Activated CD8-positive, alpha-beta memory T cell treated with anti-CD3 and anti-CD28 coated beads, Interleukin-2, amount 50 U/mL, for 48 hours (primary cell): ENCODE results near the gene FGF12.

ENCODE experiments used
- DNase-seq: peaks from one replicate; pipeline ENCODE4 v3.0.0-alpha.2; 2020

Gene FGF12

DNA sequence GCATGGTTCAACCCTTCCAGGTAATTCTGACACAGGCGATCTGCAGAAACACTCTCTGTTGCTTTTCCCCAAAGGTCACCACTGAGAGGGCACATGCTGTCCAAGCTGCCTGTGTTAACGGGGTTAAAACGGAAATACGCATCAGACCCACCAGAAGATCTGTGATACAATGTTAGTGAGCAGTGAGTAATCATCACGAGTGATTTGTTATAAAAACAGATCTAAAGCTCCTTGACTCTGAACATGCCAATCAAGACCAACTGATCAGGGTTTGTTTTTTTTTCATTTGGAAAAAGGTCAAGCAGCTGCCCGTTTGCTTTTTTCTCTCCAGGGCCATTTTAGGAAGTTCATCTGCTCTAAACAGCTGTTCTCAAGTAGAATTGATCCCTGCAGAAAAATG is 43.2 kb downstream of the FGF12 start:
- no peak for DNase-seq

DNA sequence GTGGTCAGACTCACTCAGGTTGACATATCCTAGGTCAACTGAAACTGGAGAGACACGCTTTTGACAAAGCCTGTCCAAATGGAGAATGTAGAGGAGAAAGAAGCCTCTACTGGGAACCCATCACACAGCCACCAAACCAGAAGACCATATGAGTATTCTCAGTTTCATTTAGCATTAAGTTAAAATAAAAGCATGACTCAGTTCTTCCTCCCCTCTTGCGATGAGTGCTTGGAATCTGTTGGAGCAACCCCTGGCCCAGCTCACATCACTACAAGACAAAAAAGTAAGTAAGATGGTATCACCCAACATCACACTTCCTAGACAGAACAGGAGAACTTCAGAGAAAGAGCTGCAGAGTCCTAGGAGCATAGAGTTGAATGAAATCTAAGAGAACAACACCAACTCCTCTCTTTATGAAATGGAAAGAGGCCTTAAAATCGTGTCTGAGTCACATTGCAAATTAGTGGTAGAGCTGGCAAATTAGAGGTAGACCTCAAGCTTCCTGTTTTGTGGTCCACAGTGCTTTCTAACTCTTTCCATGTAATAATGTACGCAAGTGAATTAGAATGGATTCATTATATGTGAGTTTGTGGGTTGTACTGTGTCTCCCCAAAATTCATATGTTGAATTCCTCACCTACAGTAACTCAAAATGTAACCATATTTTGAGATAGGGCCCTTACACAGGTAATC is 51.2 kb downstream of the FGF12 start:
- DNase-seq = no peak

DNA sequence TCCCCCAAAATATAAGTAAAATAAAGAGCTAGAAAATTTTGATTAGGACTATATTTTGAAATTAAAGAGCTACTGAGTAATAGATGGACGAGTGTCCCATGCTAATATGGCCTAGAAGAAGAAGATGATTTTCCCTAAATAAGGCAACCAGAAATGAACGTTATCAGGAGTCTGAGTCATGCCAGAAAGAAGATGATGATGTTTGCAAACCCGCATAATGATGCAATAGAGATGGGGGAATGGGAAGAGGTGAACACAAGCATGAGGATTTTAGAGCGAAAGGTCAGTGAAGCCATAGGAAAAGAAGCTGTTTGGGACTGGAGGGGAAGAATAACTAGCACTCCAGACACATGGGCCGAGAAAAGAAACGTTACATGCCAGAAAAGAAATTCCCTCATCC is 71.7 kb downstream of the FGF12 start:
- no peak for DNase-seq

DNA sequence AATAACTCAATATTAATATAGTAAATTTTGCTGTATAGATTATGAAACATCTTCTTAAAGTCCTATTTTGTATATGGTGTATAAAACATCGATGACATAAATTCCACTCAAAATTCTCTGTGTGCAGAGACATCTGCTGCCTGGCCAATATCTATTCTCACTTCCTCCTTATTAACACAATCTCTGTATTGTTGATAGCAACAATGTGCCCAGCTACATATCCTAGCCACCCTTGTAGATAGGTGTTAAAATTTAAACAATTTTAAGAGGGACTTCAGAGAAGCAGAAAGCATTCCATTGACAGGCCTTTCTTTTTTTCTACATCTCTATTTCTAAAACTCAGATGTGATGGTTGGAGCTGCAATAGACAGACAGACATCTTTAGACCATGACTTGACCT is 72.3 kb downstream of the FGF12 start:
- DNase-seq = no peak

DNA sequence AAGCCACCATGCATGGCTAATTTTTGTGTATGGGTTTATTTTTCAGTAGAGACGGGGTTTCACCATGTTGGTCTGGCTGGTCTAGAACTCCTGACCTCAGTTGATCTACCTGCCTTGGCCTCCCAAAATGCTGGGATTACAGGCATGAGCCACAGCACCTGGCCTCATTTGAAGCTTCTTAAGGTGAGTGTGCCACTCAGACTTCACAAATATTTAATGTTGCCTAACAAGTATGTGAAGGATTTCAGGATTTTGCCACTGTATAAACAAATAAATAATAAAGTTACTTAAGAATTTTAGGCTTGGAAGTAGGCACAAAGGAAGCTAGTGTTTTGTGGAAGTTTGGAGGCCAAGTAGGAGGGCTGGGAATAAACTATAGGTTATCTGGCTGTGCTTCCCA is 73.5 kb downstream of the FGF12 start:
- DNase-seq = no peak

DNA sequence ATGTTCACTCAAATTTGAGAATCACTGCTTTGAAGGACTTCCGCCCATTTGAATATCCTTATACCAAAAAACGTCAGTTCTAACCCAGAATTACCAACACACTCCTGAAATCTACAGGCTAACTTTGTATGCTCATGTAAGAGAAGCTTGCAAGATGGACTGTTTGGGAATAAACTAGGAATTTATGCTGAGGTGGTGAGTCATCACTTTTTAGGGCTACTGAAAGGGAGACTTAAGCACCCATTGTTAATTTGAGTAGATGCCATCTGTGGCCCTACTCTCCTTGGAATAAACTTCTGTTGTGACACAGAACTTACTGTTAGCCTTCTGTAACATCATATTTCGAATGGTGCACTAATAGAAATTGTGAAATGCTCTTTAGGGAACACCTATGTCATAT is 74.6 kb downstream of the FGF12 start:
- no peak for DNase-seq

DNA sequence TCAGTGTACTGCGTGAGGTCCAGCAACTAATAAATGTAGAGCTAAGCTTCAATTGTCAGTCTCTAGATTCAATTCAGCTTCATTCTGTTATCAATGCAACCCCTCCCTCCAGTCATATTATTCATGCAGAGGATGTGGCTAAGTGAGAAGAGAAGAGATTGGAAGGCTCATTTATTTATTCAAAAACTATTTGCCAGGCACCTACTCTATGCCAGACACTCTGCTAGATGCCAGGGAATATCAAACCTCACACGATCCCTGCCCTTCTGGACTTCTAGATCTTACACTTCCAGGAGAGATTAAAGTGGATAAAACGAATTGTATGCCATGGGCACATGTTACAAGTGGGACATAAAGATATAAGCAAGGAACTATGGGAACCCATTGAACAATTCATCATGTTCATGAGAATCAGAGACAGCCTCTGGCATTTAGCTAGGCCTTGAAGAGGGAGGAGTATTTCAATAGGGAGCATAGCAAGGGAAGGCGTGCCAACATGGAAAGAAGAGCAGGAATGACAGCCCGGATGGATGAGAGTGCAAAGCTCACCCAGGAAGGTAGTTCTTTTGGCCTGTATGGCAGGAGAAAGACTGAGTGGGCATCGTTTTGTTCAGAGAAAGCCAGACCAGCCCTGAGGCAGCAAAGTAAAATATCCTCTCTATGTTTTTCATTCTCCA is 75.4 kb downstream of the FGF12 start:
- no peak for DNase-seq

DNA sequence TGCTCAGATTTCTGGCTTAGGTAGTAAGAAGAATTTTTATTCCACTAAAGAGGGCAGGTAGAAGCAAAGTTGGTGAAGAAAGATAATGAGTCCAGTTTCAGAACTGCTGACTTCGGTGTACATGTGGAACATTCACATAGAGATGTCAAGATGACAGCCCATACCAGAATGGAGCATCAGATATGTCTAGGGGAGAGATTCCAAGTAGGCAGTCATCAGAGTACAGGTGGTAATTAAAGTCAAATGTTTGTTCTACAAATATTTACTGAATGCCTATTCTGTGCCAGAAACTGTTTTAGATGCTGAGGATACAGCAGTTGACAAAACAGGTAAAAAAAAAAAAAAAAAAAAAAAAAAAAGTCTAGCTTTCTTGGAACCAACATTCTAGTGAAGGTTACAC is 81.9 kb downstream of the FGF12 start:
- DNase-seq = no peak

DNA sequence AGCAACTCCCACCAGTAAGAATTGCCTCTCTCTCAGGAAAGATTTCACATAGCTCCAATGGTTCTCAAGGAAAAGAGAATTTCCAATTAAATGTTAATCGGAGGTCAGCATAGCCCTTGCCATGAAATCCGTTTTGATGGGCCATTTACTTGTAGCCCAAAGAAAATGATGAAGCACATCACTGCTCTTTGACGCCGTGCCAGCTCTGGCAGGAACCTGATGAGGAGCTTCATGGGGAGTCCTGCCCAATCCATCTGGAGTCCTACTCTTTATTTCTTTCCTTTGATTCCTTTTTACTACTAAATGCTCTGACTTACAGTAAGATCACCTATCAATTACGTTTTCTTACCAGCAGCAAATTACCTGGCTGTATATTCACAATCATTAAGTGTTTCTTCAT is 84.7 kb downstream of the FGF12 start:
- DNase-seq = no peak

DNA sequence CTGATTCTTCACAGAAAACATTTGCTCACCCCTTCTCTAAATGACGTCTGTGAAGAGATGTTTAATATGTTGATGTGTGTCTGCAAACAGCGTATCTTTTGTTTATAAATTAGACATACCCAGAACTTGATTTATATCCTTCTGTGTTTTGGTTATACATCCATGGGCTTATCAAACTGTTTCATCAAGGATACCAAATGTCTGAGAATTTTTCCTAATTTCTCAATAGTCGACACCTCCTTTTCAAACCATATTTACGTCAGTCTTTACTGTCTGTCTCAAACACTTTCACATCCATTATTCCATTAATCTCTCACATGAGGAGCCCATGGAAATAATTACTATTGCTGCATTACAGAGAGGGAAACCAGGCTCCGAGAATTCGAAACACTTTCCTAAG is 85.4 kb downstream of the FGF12 start:
- no peak for DNase-seq

DNA sequence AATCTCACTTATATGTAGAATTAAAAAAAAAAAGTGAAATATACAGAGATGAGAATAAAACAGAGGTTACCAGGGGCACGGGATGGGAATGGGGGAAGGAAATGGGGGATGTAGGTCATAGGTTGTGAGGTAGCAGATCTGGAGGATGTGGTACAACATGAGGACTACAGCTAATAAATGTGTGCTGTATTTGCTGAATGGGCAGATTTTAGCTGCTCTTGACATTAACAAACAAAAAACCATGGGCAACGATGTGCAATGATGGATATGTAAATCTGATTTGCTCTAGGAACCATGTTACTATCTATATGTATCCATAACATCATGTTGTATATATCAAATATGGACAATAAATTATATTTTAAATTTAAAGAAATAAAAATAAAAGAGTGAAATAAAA is 87.4 kb downstream of the FGF12 start:
- DNase-seq = no peak

DNA sequence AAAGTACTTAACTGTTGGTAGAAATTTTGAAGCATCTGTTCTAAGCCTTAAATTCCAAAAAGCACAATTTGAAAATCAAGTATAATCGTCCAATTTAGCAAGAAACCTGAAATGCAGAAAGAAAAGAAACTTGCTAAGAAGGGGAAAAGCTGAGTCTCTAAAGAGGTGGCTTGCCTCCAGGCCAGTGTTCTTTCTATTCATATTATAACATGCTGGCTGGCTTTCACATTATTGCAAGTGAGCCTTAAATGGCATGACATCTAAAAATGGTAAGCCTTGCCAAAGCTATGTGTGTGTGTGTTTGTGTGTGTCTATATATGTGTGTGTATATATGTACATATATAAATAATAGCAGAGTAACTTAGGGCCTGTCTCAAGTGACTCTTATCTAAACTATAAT is 89.5 kb downstream of the FGF12 start:
- no peak for DNase-seq

DNA sequence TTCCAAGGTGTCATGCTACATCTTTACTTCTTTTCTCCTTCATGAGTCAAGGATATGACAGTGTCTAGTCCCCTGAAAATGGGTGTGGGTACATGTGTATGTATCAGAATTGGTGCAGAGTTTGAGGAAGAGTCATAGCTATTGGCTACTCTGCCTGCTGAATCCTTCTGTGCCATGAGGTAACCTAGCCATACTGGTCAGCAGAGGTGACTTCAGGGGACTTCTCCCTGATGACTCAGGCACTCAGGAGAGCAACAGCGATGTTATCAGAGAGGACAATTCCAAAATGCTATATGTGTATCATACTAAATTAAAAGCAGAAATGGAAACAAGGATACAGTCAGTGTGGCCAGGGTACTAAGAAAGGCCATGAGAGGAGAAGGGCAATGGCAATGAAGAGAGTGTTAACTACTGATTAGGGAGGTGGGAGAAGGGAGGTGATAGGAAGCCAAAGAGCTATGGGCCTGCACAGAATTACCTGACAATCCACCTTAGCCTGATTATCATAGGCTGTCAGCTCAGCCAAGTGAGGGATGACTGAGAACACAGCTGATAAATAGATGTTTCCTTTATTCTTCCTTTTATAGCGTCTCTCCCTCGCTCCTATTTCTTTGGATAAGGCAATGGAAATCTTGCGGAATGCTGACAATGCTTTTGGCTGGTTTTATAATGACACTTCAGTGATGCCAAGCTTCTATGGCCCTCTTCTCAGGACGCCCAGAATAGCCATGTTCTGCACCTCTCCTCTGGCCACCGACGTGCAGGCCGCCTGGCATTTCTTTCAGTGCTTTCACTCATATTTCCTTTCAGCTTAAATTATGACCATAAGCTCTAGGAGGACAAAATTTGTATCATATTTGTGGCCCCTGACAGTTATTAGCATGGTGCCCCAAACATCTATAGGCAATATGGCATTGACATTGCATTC is 90.6 kb downstream of the FGF12 start:
- no peak for DNase-seq

DNA sequence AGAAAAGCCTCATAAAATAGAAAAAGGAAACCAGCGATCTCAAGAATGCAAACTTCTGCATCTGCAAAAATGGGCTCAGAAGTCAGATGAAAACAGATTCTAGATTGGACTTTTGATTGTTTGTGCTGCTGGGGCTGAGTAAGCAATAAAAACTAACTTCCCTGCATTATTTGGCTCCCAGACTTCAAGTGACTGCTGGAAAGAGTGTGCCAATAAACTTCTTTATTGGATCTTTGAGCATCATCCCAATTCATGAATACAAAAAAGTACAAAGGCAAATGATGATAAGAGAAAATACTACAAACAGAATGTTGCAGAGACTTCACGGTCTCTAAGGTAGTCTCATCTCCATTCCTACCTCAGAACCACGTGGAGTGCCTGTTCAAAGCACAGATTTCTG is 97.9 kb downstream of the FGF12 start:
- DNase-seq = no peak

DNA sequence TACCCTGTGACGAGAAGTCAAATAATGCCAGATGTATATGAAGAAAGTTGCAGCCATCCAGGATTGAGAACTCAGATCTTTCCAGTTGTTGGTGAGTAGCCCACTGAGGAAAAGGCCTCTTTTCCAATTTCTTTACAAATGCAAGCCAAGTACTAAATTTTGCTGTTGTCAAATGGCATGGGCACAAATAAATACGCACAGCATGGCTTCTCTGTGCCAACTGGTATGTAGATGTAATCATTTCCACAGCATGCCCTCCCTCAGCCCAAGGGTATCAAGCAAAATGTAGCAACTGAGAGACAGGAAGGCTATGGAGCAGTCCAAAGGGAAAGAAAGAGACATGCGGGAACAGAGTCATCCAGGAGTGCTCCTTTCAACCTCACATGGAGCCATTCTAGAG is 105.4 kb downstream of the FGF12 start:
- DNase-seq = no peak

DNA sequence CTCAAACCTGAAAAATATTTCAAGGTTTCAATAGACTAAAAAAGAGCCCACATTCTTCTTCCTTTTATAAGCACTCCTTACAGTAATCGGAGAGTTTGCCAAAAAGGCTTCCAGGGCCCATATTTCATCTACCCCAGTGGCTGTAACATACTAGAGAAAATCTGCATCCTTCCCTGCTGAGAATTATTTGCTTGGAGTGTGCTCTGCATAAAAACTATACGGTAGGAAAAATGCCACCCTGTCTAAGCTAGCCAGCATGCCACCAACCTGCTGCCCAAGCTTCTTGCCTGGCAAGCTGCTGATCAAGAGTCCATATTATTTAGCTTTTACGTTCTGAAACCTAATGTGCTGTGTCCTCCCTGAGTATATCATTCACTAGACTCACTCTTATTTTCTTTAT is 107.1 kb downstream of the FGF12 start:
- DNase-seq = no peak

DNA sequence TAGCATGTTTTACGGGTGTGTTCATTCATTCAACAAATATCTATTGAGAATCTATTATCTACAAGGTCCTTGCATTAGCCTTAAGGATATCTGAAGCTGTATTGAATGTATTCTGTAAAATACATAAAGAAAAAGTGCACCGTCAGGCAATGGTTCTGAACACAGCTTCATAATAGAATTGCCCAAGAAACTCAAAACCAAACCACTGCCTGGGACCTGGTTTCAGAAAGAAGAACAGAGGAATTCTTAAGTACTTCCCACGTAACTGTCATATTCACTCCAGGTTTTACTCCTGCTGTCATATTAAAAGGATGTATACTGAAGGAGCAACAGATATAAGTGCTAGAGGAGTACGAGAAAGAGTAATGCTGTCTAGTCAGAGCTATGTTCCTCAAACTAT is 115.9 kb downstream of the FGF12 start:
- DNase-seq = no peak

DNA sequence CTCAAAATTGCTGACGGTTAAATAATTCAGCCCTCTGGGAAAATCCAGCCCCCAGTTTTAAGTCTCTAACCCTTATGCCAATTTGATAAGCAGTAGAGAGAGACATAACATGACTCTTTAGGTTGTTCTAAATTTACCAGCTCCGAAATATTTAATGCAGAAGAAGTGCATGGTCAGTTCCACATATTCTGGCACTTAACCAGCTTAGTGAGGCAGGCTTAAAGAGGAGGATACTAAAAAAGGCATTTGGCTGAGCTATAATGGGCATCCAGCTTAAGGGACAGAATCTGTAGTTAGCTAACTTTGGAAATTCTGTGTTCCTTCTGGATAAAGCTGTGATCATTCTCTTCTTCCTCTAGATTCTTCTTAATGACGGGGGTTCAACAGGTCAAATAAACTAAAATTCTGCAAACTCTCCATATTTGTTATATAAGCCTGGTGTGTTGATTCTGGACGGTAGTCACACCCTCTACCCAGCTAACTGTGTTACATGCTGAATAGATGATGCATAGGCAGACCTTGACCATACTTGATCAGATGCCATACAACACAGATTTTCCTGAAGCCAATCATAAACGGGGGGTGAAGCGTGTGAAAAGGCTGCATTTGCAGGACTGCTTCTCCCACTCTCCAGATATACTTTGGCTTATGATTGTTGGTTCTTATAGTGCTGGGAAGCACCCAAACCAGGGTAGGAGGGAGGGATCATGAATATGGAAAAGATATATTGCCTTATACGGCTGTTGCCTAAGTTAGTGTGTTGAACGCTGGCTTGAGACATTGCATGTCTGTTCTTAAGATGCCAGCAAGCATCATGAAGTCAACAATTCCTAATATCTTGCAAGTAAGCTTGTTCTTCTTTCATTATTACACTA is 118.4 kb downstream of the FGF12 start:
- no peak for DNase-seq

DNA sequence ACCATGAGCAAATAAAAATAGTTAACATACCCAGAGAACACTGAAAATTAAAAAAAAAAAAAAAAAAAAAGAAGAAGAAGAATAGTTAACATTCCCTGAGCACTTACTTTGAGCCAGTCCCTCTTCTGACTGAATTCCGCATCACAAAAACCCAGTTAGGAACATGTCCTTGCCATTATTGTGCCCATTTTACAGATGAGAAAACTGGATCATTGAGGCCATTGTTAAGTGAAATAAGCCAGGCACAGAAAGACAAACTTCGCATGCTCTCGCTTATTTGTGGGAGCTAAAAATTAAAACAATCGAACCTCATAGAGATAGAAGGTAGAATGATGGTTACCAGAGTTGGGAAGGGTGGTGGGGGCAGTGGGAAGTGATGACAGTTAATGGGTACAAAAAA is 119.5 kb downstream of the FGF12 start:
- DNase-seq = no peak

DNA sequence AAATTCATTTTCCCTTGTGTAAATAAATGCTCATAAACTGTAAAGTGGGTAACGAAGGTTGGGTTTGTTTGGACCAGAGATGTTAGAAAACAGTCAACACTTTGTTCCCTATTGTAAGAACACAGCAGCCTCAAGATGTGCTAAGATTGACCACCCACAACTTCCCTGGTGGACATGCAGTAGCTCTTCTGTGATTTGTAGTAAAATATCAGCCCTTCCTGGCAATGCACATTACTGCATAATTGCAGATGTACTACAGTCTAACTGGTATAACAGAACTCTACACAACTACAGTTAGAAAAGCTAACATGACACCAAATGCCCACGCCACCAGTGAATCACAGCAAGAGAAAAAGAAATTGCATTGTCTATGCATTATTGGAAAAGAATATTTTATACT is 129.4 kb downstream of the FGF12 start:
- DNase-seq = no peak

DNA sequence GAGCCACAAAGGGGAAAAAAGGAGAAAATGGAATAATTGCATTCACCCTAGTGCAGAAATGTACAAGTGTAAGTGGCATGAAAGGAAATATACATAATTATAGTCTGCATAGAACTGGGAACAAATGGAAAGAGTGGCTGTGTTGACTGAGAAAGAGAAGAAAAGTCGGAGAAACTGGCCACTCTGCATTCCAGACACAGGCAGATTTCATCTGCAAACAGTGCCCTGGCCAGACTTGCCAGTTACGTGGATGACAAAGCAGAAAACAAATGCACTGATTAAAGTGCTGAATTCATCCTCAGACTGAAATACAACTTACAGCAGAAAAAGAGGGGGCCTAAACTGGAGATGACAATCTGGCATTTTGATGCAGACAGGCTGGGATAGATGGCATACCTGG is 129.8 kb downstream of the FGF12 start:
- no peak for DNase-seq

DNA sequence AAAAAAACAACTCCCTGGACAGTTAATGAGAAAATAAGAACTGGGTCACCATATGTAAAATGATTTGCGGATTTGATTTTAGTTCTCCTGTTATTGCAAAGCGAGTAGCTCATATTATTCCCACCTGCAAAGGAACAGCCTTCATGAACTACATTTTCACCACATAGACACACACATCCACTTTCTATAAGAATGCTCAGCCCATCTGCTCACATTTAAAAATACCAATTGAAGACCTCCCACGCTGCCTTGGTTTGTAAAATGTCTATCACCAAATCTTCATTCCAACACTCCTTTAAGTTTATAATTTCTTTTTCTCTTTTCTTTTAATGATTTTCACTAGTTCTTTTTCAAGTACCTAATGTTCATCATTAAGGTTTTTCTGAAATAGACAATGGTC is 148.6 kb downstream of the FGF12 start:
- no peak for DNase-seq

DNA sequence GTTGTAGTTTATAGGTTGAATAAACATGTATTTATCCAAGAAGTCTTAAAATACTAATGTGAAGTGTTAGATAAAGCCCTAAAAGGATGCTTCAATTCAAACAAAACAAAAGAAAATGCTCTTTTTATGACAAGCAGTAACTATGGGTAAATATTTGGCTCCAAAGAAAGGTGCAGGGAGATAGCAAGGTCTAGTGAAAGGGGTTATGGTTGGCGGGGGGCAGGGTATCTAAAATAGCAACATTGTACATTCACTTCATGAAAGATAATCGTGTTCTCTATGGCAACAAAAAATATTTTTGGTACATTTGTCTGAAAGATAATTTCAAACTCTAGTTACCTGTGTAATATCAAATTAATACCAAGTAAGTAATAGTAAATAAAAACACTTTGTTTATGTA is 149.5 kb downstream of the FGF12 start:
- no peak for DNase-seq
